Esophagus muscularis mucosa (tissue), 4 donors: ENCODE data around the gene FANCC. TPM values are rescaled to one million over a fixed set of nuclear protein-coding genes. Genes with fewer than 3 reads are reported as not detected.
A peak's percentile ranks its signal among the peaks of the same experiment; 100 is the strongest.

Experiments
- DNase-seq: peaks from one replicate; pipeline ENCODE4 v3.0.0-alpha.2; 2017; ENCODE audit errors: extremely low spot score
- H3K27ac ChIP-seq, 4 donors: fragments of 200-600 bp; sonication (generic); replicated peaks in 1 of 4; 1 replicate in 3 of 4; 2 replicates in 1 of 4; pipeline ENCODE4 v1.5.1; 2016 to 2019; ENCODE audit warnings: mild to moderate bottlenecking in 1 of 4
- H3K27me3 ChIP-seq, 4 donors: fragments of 200-600 bp; sonication (generic); one replicate each; pipeline versions ENCODE4 v1.5.1 to v1.6.0; 2016 to 2019
- H3K36me3 ChIP-seq, 4 donors: fragments of 200-600 bp; sonication (generic); one replicate each; pipeline ENCODE4 v1.5.1; 2016 to 2019
- H3K4me1 ChIP-seq, 4 donors: fragments of 200-600 bp; sonication (generic); one replicate each; pipeline ENCODE4 v1.5.1; 2016 to 2019
- H3K4me3 ChIP-seq, 4 donors: fragments of 200-600 bp; sonication (generic); 1 replicate in 2 of 4; 2 replicates in 2 of 4; pipeline ENCODE4 v1.5.1; 2016 to 2019; ENCODE audit warnings: mild to moderate bottlenecking in 4 of 4, moderate library complexity in 1 of 4
- H3K9me3 ChIP-seq, 4 donors: fragments of 200-600 bp; sonication (generic); 1 replicate in 3 of 4; 2 replicates in 1 of 4; pipeline ENCODE4 v1.5.1; 2016 to 2019
- EP300 ChIP-seq: sonication (generic); formaldehyde crosslinking; IDR thresholded peaks from one replicate; pipeline ENCODE4 v1.6.1; 2017; ENCODE audit warnings: antibody characterized with exemption
- POLR2A ChIP-seq: fragments of 450-650 bp; IDR thresholded peaks from one replicate; pipeline ENCODE4 v1.6.1; 2017; ENCODE audit warnings: antibody characterized with exemption, moderate library complexity, mild to moderate bottlenecking, low read depth
- POLR2AphosphoS5 ChIP-seq, 2 donors: sonication (generic); formaldehyde crosslinking; IDR thresholded peaks; one replicate each; pipeline ENCODE4 v1.6.1; 2017; ENCODE audit warnings: antibody characterized with exemption in 2 of 2
- WGBS: methylation state at CpG from one replicate; pipeline ENCODE4 v1.1.5; 2018; 5-methylcytosine and 5-hydroxymethylcytosine counted together
- intact Hi-C: fragments of 100-400 bp; cut with DNase I; formaldehyde crosslinking; loops from one replicate; pipeline ENCODE4 v1.15.1; 2023
- total RNA-seq, 4 donors: library from RNA; depleted of rRNA; stranded (reverse); fragments of >200 nt; gene quantifications; one replicate each; pipeline versions ENCODE4 v1.1.0 to v1.2.1, GENCODE V29; 2016
- TF ChIP-seq, protein P1 (sequence below), 3 experiments: fragments of 200-600 bp in 2 of 3; fragments of 450-650 bp in 1 of 3; sonication (generic) in 2 of 3; IDR thresholded peaks; one replicate each; pipeline ENCODE4 v1.5.1; 2017 to 2019; ENCODE audit warnings: antibody characterized with exemption in 3 of 3, mild to moderate bottlenecking in 2 of 3, moderate library complexity in 1 of 3

The FANCC gene
- total RNA-seq, 4 donors from 2014 or later, result 5.3 to 9.5 (median 6.8) TPM

DNA sequence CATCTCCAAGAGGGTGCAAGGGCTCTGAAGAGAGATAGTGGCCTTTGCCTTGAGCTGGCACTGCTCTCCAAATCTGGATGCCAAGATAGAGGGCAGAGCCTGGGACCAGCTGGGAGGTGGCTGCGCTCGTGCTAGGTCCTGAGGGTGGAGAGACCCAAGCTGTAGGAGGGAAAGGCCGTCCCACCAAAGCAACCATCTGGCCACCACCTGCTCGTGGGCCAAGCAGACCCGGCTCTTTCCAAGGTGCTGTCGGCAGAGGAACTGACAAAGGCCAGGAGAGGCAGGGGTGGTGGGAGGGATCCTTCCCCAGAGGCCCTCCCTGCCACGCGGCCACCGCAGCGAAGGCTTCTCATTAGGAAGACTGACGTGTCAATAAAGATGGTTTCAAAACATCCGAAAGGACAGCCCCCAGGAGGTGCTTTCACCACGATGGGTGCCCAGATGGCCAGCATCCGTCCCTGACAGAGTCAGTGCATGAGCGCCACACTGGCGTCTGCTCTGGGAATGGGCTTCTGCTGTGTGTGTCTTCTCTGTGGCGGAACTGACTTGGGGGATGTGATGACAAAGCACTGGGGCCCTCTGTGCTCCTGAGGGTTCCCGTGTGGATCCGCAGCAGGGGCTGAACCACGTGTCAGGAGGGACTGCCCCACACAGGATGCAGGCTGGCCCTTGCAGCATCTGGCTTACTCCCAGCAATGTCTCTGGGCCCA lies 213.5 kb downstream of the FANCC start:
- peaks cover 74 to 100% (median 92%) of the 10 kb centered on the region in 4 donors for H3K4me1 ChIP-seq
- peak overlapping the region; percentile 69 to 75 (median 74) for H3K27ac ChIP-seq
- no peaks in the 10 kb centered on the region for H3K27me3 ChIP-seq
- TF ChIP-seq, protein P1, sequence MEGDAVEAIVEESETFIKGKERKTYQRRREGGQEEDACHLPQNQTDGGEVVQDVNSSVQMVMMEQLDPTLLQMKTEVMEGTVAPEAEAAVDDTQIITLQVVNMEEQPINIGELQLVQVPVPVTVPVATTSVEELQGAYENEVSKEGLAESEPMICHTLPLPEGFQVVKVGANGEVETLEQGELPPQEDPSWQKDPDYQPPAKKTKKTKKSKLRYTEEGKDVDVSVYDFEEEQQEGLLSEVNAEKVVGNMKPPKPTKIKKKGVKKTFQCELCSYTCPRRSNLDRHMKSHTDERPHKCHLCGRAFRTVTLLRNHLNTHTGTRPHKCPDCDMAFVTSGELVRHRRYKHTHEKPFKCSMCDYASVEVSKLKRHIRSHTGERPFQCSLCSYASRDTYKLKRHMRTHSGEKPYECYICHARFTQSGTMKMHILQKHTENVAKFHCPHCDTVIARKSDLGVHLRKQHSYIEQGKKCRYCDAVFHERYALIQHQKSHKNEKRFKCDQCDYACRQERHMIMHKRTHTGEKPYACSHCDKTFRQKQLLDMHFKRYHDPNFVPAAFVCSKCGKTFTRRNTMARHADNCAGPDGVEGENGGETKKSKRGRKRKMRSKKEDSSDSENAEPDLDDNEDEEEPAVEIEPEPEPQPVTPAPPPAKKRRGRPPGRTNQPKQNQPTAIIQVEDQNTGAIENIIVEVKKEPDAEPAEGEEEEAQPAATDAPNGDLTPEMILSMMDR (IDR thresholded peaks at IDR 0.05), result no peak
- TF ChIP-seq EP300 (no peak), POLR2AphosphoS5 (IDR thresholded peaks at IDR 0.05) (no peak), POLR2A (no peak)
- H3K9me3 ChIP-seq, result no peaks in the 10 kb centered on the region
- H3K36me3 ChIP-seq, result peaks cover 0 to 57% (median 26%) of the 10 kb centered on the region in 4 donors
- intact Hi-C loops, result no loop called here
- 58% methylated on average over 14 of the region's 20 CpGs for WGBS
- DNase-seq, result no peak
- H3K4me3 ChIP-seq, result no peak overlapping the region

DNA sequence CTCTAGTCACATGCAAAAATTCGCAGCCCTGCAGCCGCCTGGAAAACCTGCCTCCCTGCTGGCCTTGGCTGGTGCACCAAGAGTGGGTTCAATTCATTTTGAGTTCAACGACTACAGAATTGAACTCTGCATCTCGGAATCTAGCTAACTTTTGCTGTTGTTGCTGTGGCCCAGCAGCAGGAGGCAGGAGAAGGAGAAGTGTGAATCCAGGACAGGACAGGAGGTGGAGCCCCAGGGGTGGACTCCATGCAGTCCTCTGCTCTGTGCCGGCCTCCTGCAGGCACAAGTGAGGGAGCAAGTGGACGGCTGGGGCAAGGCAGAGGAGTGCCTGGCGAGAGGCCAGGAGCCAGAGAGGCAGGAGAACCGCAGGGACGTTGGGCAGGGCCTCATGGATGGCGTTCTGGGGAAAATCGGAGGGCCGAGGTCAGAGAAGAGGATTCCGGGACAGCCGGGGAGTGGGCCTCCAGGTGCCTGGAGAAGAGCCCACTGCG lies 214.2 kb downstream of the FANCC start:
- Histone ChIP-seq H3K27ac (peak overlapping the region; percentile 69 to 75 (median 74)), H3K4me1 (peaks cover 80 to 99% (median 96%) of the 10 kb centered on the region in 4 donors), H3K27me3 (no peaks in the 10 kb centered on the region), H3K36me3 (peaks cover 0 to 55% (median 25%) of the 10 kb centered on the region in 4 donors), H3K4me3 (no peak overlapping the region), H3K9me3 (no peaks in the 10 kb centered on the region)
- TF ChIP-seq, protein P1 (IDR thresholded peaks at IDR 0.05), result peak in 1 of 3 experiments; percentile 23
- no peak for TF ChIP-seq EP300
- no peak for TF ChIP-seq POLR2A
- TF ChIP-seq POLR2AphosphoS5 (IDR thresholded peaks at IDR 0.05), result no peak
- 100% methylated on average over 1 of the region's 15 CpGs for WGBS
- intact Hi-C loops, result no loop called here
- no peak for DNase-seq

DNA sequence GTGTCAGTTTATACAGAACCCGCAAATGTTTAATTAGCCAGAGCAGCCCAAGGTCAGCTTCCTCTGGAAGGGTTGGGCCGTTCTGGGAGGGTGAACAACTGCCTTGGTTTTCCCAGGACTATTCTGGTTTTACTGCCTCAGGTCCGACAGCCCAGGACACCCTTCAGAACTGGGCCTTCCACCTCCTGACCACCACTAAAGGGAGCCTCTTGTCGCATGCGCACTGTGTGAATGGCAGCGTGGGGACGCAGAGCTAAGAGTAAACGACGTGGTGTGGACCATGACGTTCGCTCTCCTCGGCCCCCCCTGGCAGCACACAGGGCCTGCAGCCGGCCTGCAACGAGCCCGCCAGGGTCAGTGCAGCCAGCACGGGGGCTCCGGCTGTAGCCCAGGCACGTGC lies 214.9 kb downstream of the FANCC start:
- Histone ChIP-seq H3K27ac (peak overlapping the region; percentile 69 to 75 (median 74)), H3K4me1 (peaks cover 78 to 98% (median 93%) of the 10 kb centered on the region in 4 donors), H3K36me3 (peaks cover 0 to 47% (median 24%) of the 10 kb centered on the region in 4 donors), H3K4me3 (no peak overlapping the region), H3K27me3 (no peaks in the 10 kb centered on the region), H3K9me3 (no peaks in the 10 kb centered on the region)
- WGBS, result 71% methylated on average over 13 of the region's 18 CpGs
- intact Hi-C loops, result no loop called here
- TF ChIP-seq POLR2A (no peak), POLR2AphosphoS5 (IDR thresholded peaks at IDR 0.05) (no peak), EP300 (no peak)
- TF ChIP-seq, protein P1 (IDR thresholded peaks at IDR 0.05), result no peak
- no peak for DNase-seq

DNA sequence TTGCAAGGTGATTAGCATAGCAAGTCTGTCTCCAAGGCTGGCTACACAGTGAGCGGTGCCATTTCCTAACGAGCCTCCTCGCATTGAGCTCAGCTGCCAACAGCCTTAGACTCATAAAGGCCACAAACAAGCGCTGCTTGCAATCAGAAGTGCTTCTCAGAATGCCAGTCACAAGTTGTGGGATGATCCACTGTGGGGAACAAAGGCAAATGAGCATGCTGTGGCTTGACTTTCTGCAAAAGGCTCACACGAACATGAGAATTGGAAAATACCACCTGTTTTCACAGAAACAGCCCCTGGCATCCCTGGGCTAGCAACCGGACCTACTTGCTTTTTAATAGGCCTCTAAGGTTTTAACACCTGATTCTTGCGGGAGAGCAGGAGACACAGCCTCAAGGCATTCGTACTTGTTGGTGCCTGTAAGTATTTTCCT lies 215.5 kb downstream of the FANCC start:
- Histone ChIP-seq H3K9me3 (no peaks in the 10 kb centered on the region), H3K27ac (peak overlapping the region; percentile 69 to 75 (median 74)), H3K4me1 (peaks cover 74 to 98% (median 88%) of the 10 kb centered on the region in 4 donors), H3K27me3 (no peaks in the 10 kb centered on the region), H3K4me3 (no peak overlapping the region), H3K36me3 (peaks cover 0 to 42% (median 28%) of the 10 kb centered on the region in 4 donors)
- WGBS, result 70% methylated on average over 8 of the region's 8 CpGs
- TF ChIP-seq, protein P1 (IDR thresholded peaks at IDR 0.05), result no peak
- TF ChIP-seq POLR2AphosphoS5 (IDR thresholded peaks at IDR 0.05), result peak in 1 of 2 donors; percentile 20
- intact Hi-C loops, result no loop called here
- DNase-seq, result no peak
